ENCODE measurements around the gene CTTN.

CTTN gene

DNA sequence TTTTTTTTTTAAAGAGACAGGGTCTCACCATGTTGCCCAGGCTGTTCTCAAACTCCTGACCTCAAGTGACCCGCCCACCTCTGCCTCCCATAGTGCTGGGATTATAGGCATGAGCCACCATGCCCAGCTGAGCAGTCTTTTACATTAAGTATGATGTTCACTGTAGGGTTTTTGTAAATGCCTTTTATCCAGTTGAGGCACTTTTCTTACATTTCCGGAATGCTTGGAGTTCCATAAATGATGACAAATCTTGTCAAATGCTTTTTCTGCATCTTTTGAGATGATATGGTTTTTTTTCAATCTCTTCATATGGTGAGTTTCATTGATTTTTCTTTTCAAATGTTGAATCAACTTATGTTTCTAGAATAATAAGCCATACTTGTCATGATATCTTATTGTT is 29.4 kb upstream of the CTTN start:
- Histone ChIP-seq H3K27me3 (replicated peaks; ENCODE audit: control insufficient read depth, insufficient read depth, low read length) (no peaks in the 10 kb centered on the region), H3K4me3 (replicated peaks; ENCODE audit: low read depth, low read length) (no peak overlapping the region), H3K36me3 (ENCODE audit: control insufficient read depth, insufficient read depth, low read length) (peaks cover 8% of the 10 kb centered on the region)
- TF ChIP-seq, protein P1, sequence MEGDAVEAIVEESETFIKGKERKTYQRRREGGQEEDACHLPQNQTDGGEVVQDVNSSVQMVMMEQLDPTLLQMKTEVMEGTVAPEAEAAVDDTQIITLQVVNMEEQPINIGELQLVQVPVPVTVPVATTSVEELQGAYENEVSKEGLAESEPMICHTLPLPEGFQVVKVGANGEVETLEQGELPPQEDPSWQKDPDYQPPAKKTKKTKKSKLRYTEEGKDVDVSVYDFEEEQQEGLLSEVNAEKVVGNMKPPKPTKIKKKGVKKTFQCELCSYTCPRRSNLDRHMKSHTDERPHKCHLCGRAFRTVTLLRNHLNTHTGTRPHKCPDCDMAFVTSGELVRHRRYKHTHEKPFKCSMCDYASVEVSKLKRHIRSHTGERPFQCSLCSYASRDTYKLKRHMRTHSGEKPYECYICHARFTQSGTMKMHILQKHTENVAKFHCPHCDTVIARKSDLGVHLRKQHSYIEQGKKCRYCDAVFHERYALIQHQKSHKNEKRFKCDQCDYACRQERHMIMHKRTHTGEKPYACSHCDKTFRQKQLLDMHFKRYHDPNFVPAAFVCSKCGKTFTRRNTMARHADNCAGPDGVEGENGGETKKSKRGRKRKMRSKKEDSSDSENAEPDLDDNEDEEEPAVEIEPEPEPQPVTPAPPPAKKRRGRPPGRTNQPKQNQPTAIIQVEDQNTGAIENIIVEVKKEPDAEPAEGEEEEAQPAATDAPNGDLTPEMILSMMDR (IDR thresholded peaks at IDR 0.05; ENCODE audit: insufficient read depth, low read length, poor library complexity, severe bottlenecking), result no peak
- no peak for DNase-seq (ENCODE audit: extremely low read depth, insufficient read length)

- TF ChIP-seq, protein P1 (IDR thresholded peaks at IDR 0.05; ENCODE audit: insufficient read depth, low read length, poor library complexity, severe bottlenecking), result no peak
- Histone ChIP-seq H3K36me3 (ENCODE audit: control insufficient read depth, insufficient read depth, low read length) (peaks cover 8% of the 10 kb centered on the region), H3K27me3 (replicated peaks; ENCODE audit: control insufficient read depth, insufficient read depth, low read length) (no peaks in the 10 kb centered on the region), H3K4me3 (replicated peaks; ENCODE audit: low read depth, low read length) (no peak overlapping the region)
- no peak for DNase-seq (ENCODE audit: extremely low read depth, insufficient read length)
Observed at GRCh38 chr11:70371241-70371640, 27.1 kb upstream of the CTTN start.

DNA sequence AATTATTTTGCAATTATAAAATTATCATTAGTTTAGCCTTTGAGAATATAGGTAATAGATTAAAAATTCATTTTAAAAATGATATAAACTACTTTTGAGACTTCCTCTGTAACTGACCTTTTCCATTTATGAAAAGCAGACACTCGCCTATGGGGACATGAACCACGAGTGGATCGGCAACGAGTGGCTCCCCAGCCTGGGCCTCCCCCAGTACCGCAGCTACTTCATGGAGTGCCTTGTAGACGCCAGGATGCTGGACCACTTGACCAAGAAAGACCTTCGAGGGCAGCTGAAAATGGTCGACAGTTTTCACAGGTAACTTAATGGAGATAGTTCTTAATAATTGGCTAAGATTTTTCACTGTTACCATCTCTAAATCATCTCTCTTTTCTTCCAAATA is 26.3 kb upstream of the CTTN start:
- Histone ChIP-seq H3K36me3 (ENCODE audit: control insufficient read depth, insufficient read depth, low read length) (peaks cover 8% of the 10 kb centered on the region), H3K4me3 (replicated peaks; ENCODE audit: low read depth, low read length) (no peak overlapping the region), H3K27me3 (replicated peaks; ENCODE audit: control insufficient read depth, insufficient read depth, low read length) (no peaks in the 10 kb centered on the region)
- no peak for DNase-seq (ENCODE audit: extremely low read depth, insufficient read length)
- TF ChIP-seq, protein P1 (IDR thresholded peaks at IDR 0.05; ENCODE audit: insufficient read depth, low read length, poor library complexity, severe bottlenecking), result no peak

DNA sequence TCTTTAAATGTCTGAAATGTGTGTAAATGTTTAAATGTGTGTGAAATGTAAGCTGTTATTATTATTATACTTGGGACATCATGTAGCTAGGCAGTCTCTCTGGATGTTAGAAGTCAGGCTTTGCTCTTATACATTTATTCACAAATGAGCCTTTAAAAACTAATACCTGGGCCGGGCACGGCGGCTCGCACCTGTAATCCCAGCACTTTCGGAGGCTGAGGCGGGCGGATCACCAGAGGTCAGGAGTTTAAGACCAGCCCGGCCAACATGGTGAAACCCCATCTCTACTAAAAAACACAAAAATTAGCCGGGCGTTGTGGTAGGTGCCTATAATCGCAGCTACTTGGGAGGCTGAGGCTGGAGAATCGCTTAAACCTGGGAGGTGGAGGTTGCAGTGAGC is 21.7 kb upstream of the CTTN start:
- Histone ChIP-seq H3K36me3 (ENCODE audit: control insufficient read depth, insufficient read depth, low read length) (peaks cover 11% of the 10 kb centered on the region), H3K4me3 (replicated peaks; ENCODE audit: low read depth, low read length) (no peak overlapping the region), H3K27me3 (replicated peaks; ENCODE audit: control insufficient read depth, insufficient read depth, low read length) (no peaks in the 10 kb centered on the region)
- DNase-seq (ENCODE audit: extremely low read depth, insufficient read length), result no peak
- TF ChIP-seq, protein P1 (IDR thresholded peaks at IDR 0.05; ENCODE audit: insufficient read depth, low read length, poor library complexity, severe bottlenecking), result no peak

DNA sequence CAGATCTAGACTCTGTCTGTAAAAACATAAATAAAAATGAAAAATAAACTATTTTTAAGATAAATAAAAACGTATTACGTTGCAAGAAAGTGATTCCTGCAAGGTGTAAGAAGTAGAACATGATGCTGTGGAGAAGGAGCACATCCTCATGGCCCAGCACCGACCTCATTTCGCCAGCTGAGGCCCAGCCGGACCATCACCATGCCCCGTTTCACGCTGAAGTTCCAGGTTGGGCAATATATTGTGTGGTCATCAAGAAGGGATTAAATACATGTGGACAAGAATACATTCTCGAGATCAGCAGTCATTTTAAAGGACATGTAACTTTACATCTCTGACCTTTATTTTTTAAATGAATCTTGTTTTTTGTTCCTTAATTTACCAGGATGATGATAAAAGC is 20.7 kb upstream of the CTTN start:
- no peak for DNase-seq (ENCODE audit: extremely low read depth, insufficient read length)
- H3K36me3 ChIP-seq (ENCODE audit: control insufficient read depth, insufficient read depth, low read length), result peaks cover 11% of the 10 kb centered on the region
- no peaks in the 10 kb centered on the region for H3K27me3 ChIP-seq (replicated peaks; ENCODE audit: control insufficient read depth, insufficient read depth, low read length)

More for the DNA sequence above, 20.7 kb upstream of the CTTN start:
- no peak overlapping the region for H3K4me3 ChIP-seq (replicated peaks; ENCODE audit: low read depth, low read length)
- TF ChIP-seq, protein P1 (IDR thresholded peaks at IDR 0.05; ENCODE audit: insufficient read depth, low read length, poor library complexity, severe bottlenecking), result no peak

Data from GM06990 (cell line).